GM23338 (cell line): ENCODE results near the gene TBX1. TPM values are rescaled to one million over a fixed set of nuclear protein-coding genes. Genes with fewer than 3 reads are reported as not detected.

Experiments
- ATAC-seq: fragments of 200-7000 bp; cut with Tn5 transposase; 3 replicates; pipeline ENCODE4 v1.9.1; 2020
- DNase-seq: peaks from one replicate; pipeline ENCODE4 v3.0.0-alpha.2; 2015; ENCODE audit warnings: low spot score
- H2AFZ ChIP-seq: fragments of 200-600 bp; sonication (generic); 2 replicates; pipeline ENCODE4 v1.8.0; 2016; ENCODE audit warnings: antibody characterized with exemption, mild to moderate bottlenecking, moderate library complexity
- H3F3A ChIP-seq: fragments of 200-600 bp; sonication (generic); replicated peaks from 2 replicates; pipeline ENCODE4 v1.8.0; 2017; ENCODE audit warnings: antibody characterized with exemption, mixed run types, low read depth
- H3K27ac ChIP-seq: fragments of 200-600 bp; sonication (generic); 2 replicates; pipeline ENCODE4 v1.6.1; 2016; ENCODE audit warnings: low read depth
- H3K27me3 ChIP-seq: fragments of 200-600 bp; sonication (generic); 2 replicates; pipeline ENCODE4 v1.8.0; 2016; ENCODE audit warnings: mild to moderate bottlenecking, mixed run types, moderate library complexity; ENCODE audit not compliant: insufficient read depth
- H3K36me3 ChIP-seq: fragments of 200-600 bp; sonication (generic); 2 replicates; pipeline ENCODE4 v1.8.0; 2016; ENCODE audit warnings: mild to moderate bottlenecking; ENCODE audit not compliant: insufficient read depth
- H3K4me1 ChIP-seq: fragments of 200-600 bp; sonication (generic); 2 replicates; pipeline ENCODE4 v1.8.0; 2016; ENCODE audit warnings: mild to moderate bottlenecking, moderate library complexity; ENCODE audit not compliant: insufficient read depth
- H3K4me2 ChIP-seq: fragments of 200-600 bp; sonication (generic); 2 replicates; pipeline ENCODE4 v1.7.1; 2017; ENCODE audit warnings: mixed run types
- H3K4me3 ChIP-seq: fragments of 200-600 bp; sonication (generic); 2 replicates; pipeline ENCODE4 v1.6.1; 2016; ENCODE audit warnings: mixed run types
- H3K79me2 ChIP-seq: fragments of 200-600 bp; sonication (generic); replicated peaks from 2 replicates; pipeline ENCODE4 v1.8.0; 2017; ENCODE audit warnings: mild to moderate bottlenecking; ENCODE audit not compliant: insufficient read depth
- H3K9me2 ChIP-seq: fragments of 200-600 bp; sonication (generic); 2 replicates; pipeline ENCODE4 v1.8.0; 2017; ENCODE audit not compliant: insufficient read depth
- H4K20me1 ChIP-seq: fragments of 200-600 bp; sonication (generic); replicated peaks from 2 replicates; pipeline ENCODE4 v1.8.0; 2017; ENCODE audit warnings: mild to moderate bottlenecking; ENCODE audit not compliant: insufficient read depth
- H3K27ac Mint-ChIP-seq: 2 replicates; pipeline ENCODE4 v1.8.0; 2020; ENCODE audit warnings: inconsistent platforms, mild to moderate bottlenecking, moderate library complexity, mixed read lengths
- H3K27me3 Mint-ChIP-seq: 3 replicates; pipeline ENCODE4 v1.8.0; 2022; ENCODE audit warnings: low read depth, mild to moderate bottlenecking, moderate library complexity, mixed read lengths, inconsistent platforms; ENCODE audit not compliant: insufficient read depth, poor library complexity
- H3K36me3 Mint-ChIP-seq: 3 replicates; pipeline ENCODE4 v1.8.0; 2021; ENCODE audit warnings: low read depth, mild to moderate bottlenecking, inconsistent platforms, moderate library complexity, mixed read lengths
- H3K4me1 Mint-ChIP-seq: 3 replicates; pipeline ENCODE4 v1.8.0; 2020; ENCODE audit warnings: mild to moderate bottlenecking, inconsistent platforms, mixed read lengths
- H3K4me3 Mint-ChIP-seq: 3 replicates; pipeline ENCODE4 v1.8.0; 2021; ENCODE audit warnings: moderate library complexity, mild to moderate bottlenecking, inconsistent platforms, mixed read lengths
- H3K9me3 Mint-ChIP-seq: 3 replicates; pipeline ENCODE4 v1.8.0; 2020; ENCODE audit warnings: moderate library complexity, mild to moderate bottlenecking, inconsistent platforms, mixed read lengths
- CREB1 ChIP-seq: fragments of 250-450 bp; sonication (Bioruptor Pico); IDR thresholded peaks from 2 replicates; pipeline ENCODE4 v1.5.0; 2020; ENCODE audit warnings: low read depth, mild to moderate bottlenecking, moderate library complexity
- CTCF ChIP-seq, 2 experiments: fragments of 200-600 bp in 1 of 2; sonication (generic) in 1 of 2; conservative IDR thresholded peaks; 2 replicates each; pipeline versions ENCODE4 v1.5.1 to v1.6.1; 2016 to 2017; ENCODE audit warnings: antibody characterized with exemption in 2 of 2, low read depth in 2 of 2, mild to moderate bottlenecking in 2 of 2, moderate library complexity in 1 of 2
- ETS1 ChIP-seq: IDR thresholded peaks from 2 replicates; pipeline ENCODE4 v1.6.1; 2016; ENCODE audit warnings: antibody characterized with exemption
- EZH2 ChIP-seq: fragments of 200-600 bp; sonication (generic); IDR thresholded peaks from one replicate; pipeline ENCODE4 v1.8.0; 2017; ENCODE audit warnings: antibody characterized with exemption, mild to moderate bottlenecking, low read depth; ENCODE audit not compliant: unreplicated experiment
- EZH2phosphoT487 ChIP-seq: fragments of 200-600 bp; sonication (generic); IDR thresholded peaks from one replicate; pipeline ENCODE4 v1.8.1; 2018; ENCODE audit warnings: antibody characterized with exemption; ENCODE audit not compliant: unreplicated experiment
- JUNB ChIP-seq: IDR thresholded peaks from one replicate; pipeline ENCODE4 v1.6.1; 2016; ENCODE audit warnings: antibody characterized with exemption; ENCODE audit not compliant: unreplicated experiment
- NANOG ChIP-seq: IDR thresholded peaks from 2 replicates; pipeline ENCODE4 v1.6.1; 2016; ENCODE audit warnings: antibody characterized with exemption, borderline replicate concordance
- POLR2AphosphoS5 ChIP-seq: IDR thresholded peaks from 2 replicates; pipeline ENCODE4 v1.6.1; 2016; ENCODE audit warnings: antibody characterized with exemption, low read depth
- REST ChIP-seq: IDR thresholded peaks from one replicate; pipeline ENCODE4 v1.6.1; 2018; ENCODE audit warnings: antibody characterized with exemption; ENCODE audit not compliant: unreplicated experiment
- STAT1 ChIP-seq: IDR thresholded peaks from one replicate; pipeline ENCODE4 v1.6.1; 2016; ENCODE audit warnings: antibody characterized with exemption; ENCODE audit not compliant: unreplicated experiment
- ZNF462 ChIP-seq: fragments of 250-450 bp; sonication (Bioruptor Pico); IDR thresholded peaks from 2 replicates; pipeline ENCODE4 v1.5.0; 2020; ENCODE audit warnings: mild to moderate bottlenecking, moderate library complexity
- polyA plus RNA-seq: library from polyadenylated mRNA; unstranded; fragments of >200 nt; fragmentation: Nextera tagmentation; extraction: Ambion mirVana; gene quantifications from 2 replicates; pipeline ENCODE4 v1.2.1, GENCODE V29; 2016
- total RNA-seq: library from RNA; depleted of rRNA; stranded (reverse); fragments of >200 nt; shearing (Covaris generic); gene quantifications from 2 replicates; pipeline ENCODE4 v1.2.3, GENCODE V29; 2014

TBX1 gene
- total and polyA plus RNA-seq, 2 experiments from 2014 or later = 0.19 to 0.66 TPM

- no peak for TF ChIP-seq CTCF (conservative IDR thresholded peaks at IDR 0.05; ENCODE audit: low read depth in 2 of 2)
- TF ChIP-seq ETS1 = no peak
- no peak for TF ChIP-seq STAT1
- no peak for TF ChIP-seq EZH2phosphoT487
- no peak for TF ChIP-seq EZH2
- no peak for TF ChIP-seq NANOG
- TF ChIP-seq JUNB = no peak
Observed at GRCh38 chr22:19802894-19803735, 42.5 kb downstream of the TBX1 start (continued).

GRCh38 chr22:19803736-19804267 is 43.2 kb downstream of the TBX1 start:
- H3K27me3 ChIP-seq = no peaks in the 10 kb centered on the region
- H2AFZ ChIP-seq = no peak overlapping the region
- no peak overlapping the region for H3K4me3 Mint-ChIP-seq
- no peaks in the 10 kb centered on the region for H3K79me2 ChIP-seq
- no peak overlapping the region for H3K4me3 ChIP-seq
- H3K36me3 ChIP-seq = no peaks in the 10 kb centered on the region
- H3K9me3 Mint-ChIP-seq = no peaks in the 10 kb centered on the region; the same call in 2 of the 3 replicates
- H3K4me2 ChIP-seq = no peak overlapping the region
- no peaks in the 10 kb centered on the region for H4K20me1 ChIP-seq
- H3K4me1 ChIP-seq = no peaks in the 10 kb centered on the region
- H3K27me3 Mint-ChIP-seq = peaks cover 20% of the 10 kb centered on the region
- H3F3A ChIP-seq = no peaks in the 10 kb centered on the region
- H3K27ac Mint-ChIP-seq = no peak overlapping the region
- H3K27ac ChIP-seq = no peak overlapping the region
- peaks cover 3% of the 10 kb centered on the region; the same call in 1 of the 3 replicates for H3K36me3 Mint-ChIP-seq
- H3K9me2 ChIP-seq = no peaks in the 10 kb centered on the region
- DNase-seq (no peak), ATAC-seq (no peak)
- no peaks in the 10 kb centered on the region; the same call in 2 of the 3 replicates for H3K4me1 Mint-ChIP-seq
- no peak for TF ChIP-seq CREB1
- TF ChIP-seq NANOG = no peak
- no peak for TF ChIP-seq STAT1
- no peak for TF ChIP-seq REST
- no peak for TF ChIP-seq POLR2AphosphoS5
- no peak for TF ChIP-seq ZNF462 (CRISPR knock-in tag)
